Right renal pelvis (tissue), 4 donors: ENCODE results near the gene GJD3. TPM values are rescaled to one million over a fixed set of nuclear protein-coding genes. Genes with fewer than 3 reads are reported as not detected.
A peak's percentile ranks its signal among the peaks of the same experiment; 100 is the strongest.

ENCODE experiments used
- DNase-seq, 4 donors: peaks; one replicate each; pipeline ENCODE4 v3.0.0-alpha.2; 2013; ENCODE audit warnings: low read depth in 4 of 4, low spot score in 3 of 4, missing footprints in 1 of 4
- polyA plus RNA-seq, 4 donors: library from polyadenylated mRNA; unstranded; fragments of 120-200 nt; gene quantifications; one replicate each; pipeline ENCODE4 v1.2.1, GENCODE V29; 2013; ENCODE audit not compliant: insufficient read length in 4 of 4

The GJD3 gene
- polyA plus RNA-seq, 4 donors, result 0.14 to 0.18 TPM; not detected in 2

DNA sequence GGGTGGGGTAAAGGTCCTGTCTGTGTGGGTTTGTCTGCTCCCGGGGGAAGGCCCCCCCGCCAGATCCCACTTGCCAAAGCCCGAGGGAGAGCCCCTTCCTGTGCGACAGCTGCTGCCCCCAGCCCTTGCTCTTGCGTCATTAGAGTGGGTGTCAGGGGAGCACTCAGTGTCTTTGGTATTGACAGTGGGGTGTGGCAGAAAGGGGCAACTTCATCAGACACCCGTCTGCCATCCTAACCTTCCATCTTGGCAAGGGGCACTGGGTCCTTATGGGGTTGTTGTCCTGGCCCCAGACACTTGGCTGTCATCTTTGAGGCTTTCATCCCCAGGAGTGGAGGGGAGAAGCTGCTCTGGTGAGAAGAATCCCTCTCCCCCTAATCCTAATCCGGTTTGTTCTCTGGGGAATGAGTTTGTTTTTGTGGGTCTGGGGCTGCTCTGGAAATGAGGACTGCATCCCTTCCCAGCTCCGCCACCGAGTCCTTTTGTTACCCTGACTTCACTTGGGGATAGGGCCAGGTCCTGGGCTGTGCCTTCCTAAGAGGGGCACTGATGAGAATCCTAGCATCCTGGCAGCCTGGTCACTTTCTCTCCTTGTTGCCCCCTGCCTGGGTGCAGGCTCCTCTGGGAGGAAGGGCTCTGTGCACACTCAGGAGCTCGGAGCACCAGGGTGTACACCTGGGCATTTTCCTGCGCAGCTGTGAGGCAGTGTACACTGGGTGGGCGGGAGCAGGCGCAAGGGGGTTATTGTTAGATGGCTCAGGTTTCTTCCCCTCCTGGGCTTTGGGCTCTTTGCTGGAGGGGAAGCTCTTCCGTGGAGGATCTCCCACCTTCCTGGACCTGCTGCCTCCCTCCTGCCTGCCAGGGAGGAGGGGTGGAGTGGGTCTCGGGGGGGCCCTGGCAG, 21.1 kb downstream of the GJD3 start:
- DNase-seq, result no peak

DNA sequence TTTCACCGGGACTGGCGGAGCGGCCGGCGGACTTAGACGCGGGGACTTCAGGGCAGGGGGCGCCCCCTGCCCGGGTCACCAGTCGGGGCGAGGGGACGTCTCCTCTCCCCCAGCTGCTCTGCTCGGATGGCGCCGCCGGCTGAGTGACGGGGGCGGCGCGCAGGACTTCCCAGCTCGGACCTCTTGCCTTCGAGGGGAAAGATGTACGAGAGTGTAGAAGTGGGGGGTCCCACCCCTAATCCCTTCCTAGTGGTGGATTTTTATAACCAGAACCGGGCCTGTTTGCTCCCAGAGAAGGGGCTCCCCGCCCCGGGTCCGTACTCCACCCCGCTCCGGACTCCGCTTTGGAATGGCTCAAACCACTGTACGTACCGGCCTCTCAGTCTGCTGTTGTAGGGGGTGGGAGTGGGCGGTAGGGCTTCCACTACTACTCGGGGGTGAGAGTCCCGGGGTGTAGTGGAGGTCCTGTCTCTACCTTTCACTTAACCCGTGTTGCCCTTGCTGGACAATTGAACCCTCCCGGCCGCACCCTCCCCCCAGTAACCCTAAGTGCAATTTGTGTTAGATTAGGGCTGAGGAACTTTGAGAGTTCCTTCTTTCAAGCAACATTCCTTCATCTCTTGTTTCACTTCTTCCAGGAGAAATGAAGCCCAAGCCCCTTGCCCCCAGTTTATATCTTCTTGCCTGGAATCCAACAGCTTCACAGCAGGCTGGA, 21.9 kb downstream of the GJD3 start:
- DNase-seq, result no peak

DNA sequence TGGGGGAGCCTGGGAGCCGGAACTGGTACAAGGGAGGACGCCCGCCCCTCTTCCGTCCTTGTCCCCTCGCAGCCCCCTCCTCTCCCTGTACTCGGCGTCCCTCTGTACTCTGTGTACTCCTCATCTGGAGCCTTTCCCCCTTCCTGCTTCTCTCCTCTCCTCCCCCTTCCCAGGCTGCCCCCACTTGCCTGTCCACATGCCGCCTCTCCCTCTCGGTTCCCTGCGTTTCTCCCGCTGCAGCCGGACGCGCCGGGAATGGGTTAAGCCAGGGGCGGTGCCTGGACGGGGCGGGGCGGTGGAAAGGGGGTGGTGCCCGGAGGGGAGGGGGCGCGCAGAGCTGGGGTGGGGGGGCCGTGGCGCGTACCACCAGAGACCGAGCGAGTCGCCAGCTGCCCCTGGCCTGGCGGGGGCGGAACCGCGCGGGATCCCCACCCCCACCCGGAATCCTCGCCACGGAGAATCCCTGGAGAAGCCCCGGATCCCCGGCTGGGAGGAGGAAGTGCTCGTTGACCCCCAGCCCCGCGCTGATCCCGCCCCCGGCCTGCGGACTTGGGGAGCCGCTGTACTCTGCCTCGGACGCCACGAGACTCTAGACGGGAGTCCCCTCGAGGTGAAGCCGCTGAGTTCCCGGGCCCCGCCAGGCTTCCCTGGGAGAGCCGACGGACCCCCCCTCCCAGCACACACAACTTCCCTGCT, 22.6 kb downstream of the GJD3 start:
- DNase-seq, result peak in 1 of 4 donors; percentile 74

DNA sequence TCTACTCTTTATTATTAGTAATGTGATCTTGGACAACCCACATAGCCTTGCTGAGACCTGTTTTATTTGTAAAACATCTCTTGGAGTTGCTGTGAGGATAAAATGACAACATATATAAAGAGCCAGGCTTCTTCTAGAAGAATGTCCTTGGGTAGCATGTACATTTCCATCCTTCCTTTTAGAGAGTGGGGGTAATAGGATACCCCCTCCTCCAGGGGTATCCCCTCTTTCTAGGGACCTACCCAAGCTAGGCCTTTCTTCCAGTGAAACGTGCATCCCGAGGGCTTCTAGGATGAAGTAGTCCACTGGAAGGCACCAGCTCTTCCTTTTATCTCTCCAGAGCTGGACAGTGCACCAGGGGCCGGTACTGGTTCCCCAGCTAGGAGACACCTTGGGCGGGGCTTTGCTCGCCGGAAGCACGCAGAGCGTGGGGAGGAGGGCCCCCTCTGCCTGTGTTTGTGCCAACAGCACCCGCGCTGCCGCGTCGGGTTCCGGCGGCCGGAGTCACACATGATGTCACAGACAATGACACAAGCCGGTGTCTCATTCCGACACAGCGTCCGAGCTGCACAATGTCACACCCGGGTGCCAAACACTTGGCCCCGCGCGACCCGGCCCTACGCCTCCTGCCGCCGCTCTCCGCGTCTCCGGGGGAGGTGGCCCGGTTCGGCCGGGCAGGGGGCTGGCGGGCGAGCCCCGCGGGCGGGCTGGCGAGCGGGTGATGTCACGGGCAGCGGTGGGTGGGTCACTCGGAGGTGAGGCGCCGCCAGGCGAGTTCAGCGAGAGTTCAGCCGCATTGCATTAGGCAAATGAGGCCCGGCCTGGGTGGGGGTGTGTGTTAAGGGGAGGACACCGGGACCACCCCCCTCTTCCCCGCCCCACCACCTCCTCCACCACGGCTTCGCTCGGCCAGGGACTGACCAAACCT, 23.4 kb downstream of the GJD3 start:
- DNase-seq, result no peak

DNA sequence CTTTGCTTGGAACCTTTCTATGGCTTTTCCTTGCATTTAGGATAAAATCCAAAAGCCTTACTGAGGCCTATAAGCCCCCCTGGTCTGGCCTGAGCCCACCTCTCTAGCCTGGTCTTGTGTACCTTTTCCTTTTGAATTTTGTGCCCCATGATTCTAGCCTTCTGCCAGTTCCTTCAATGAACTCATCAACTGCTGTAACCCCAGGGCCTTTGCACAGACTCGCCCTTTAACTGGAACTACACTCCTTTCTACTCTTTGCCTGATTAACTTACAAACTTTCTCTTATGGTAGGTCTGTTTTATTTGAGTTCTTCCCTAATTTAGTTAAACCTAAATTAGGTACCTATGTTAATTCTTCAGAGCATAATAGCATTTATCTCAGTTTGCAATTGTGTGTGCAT, 24.2 kb downstream of the GJD3 start:
- no peak for DNase-seq

DNA sequence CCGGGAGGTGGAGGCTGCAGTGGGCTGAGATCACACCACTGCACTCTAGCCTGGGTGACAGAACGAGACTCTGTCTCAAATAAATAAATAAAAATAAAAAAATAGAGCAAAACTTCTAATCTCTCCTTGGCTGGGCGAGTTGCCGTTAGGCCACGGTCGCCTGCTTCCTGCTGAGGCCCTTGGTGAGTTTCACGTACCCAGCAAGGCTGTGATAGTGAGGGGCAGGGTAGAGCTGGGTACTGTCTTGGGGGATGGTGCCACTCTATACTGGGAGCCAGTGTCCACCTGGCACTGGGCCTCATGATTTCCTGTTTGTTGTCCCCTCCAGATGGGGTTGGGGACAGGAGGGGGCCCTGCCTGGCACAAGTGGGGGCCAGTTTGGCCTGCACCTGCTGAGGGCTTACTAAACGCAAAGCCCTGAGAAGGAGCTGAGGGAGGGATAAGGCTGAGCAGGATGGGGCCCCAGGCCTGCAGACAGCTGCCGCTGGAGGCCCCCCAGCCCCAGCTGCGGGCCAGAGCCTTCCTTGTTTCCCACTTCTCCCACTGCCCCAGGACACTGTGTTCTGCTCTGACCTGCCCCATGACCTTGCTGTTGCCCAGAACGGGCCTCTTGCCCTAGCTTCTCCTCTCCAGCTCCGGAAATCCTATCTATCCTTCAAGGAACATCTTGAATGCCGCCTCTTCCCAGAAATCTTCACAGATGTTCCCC, 25.4 kb downstream of the GJD3 start:
- no peak for DNase-seq

DNA sequence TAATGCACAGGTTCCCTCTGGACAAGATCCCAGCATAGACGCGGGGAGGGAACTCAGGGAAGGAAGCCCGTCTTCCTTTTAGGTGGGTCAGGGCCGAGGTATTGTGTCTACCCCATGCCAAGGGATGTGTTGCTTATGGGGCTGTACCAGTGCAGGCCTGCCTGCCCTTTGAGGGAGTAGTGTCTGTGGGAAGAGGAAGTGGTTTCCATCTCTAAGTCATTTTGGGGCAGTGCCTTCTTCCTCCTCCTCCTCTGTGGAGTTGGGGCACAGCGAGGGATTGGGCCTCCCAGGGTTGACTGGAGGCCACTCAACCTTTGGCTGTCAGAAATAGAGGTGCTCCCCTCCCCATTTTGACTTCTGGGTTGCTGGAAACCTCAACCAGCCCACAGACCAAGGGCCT, 26.5 kb downstream of the GJD3 start:
- DNase-seq, result no peak

DNA sequence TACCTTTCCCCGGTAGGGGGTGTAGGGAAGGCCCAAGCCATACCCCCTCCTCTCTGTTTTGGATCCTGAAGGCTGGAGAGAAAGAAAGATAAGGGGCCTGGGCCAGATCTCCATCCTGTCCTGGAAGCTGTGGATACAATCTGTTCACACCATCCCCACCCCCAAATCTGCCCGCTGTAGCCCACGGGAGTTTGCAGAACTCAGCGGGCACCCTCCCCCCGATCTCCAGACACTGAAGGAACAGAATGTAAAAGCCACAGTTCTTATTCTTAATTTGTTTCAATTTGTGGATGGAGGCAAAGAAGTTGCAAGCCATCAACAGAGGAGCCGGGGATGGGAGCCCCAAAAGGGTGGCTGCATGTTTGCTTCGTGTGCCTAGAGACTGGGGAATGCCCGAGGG, 27.2 kb downstream of the GJD3 start:
- no peak for DNase-seq

DNA sequence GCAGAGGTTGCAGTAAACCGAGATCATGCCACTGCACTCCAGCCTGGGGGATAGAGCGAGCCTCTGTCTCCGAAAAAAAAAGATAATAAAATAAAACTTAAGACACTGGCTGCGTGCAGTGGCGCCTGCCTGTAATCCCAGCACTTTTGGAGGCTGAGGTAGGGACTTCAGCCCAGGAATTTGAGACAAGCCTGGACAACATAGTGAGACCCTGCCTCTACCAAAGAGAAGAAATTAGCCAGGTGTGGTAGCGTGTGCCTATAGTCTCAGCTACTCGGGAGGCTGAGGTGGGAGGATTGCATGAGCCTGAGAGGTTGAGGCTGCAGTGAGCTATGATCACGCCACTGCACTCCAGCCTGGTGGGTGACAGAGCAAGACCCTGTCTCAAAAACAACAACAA, 28.9 kb downstream of the GJD3 start:
- DNase-seq, result no peak

DNA sequence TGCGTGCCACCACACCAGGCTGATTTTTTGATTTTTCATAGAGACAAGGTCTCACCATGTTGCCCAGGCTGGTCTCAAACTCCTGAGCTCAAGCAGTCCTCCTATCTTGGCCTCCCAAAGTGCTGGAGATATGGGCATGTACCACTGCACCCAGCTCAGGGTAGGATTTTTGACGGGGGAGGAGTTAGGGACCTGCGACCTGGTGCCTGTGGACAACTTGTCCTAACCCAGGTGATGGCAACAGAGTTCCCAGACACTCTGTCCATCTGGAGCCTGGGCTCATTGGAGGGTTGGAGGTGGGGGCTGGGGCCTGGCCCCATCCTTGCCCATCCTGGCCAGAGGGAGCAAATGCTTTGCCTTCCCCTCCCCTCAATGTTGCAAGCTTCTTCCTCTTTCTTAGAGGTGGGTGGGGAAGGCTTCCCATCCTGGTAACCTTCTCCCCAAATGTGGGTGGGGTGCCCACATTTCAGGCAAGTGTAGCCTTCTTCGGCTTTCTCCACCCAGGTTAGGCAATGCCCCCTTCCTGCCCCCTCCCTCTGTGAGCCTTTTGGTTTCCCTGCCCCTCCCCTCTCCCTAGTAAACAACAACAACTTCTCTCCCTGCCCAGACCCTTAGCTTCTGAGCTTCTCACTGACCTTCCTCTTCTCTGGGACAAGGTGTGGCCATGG, 30.6 kb downstream of the GJD3 start:
- no peak for DNase-seq

DNA sequence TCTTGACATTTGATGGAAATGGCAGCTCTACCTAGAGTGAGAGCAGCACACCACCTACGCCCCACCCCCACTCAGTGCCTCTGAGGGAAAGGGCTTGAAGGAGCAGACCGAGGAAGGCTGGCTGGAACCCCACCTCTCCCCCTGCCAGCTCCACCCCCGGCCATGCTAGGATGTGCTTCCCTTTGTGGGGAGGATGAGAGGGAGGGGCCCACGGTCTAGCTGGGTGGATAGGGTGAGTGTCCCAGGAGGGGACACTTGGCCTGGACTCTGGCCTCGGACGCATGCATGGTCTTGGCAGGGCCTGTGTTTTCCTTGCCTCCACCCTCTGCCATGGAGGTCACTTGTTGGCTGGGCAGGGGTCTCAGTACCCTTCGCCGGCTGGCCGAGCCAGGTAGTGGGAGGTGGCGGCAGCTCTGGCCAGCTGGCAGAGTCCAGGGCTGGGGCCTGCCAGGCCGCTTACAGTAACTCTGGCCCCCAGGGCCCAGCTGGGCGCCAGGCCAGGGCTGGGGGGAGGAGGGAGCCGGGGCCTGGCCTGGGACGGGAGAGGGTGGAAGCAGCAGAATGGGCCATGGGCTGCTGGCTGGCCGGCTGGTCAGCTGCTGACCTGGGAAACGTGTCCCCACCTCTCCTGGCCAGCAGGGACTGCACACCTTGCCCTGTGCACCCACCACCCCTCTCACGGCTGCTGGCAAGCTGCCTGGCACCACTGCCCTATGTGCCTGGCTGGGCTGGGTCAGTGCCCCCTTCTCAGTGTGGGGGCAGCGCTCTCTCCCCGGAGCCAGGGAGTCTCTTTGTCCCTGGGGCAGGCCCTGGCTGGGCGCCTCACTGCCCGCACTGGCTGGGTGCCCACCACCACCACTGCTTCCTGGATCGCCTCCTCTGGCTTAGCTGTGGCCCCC, 32.5 kb downstream of the GJD3 start:
- DNase-seq, result no peak

DNA sequence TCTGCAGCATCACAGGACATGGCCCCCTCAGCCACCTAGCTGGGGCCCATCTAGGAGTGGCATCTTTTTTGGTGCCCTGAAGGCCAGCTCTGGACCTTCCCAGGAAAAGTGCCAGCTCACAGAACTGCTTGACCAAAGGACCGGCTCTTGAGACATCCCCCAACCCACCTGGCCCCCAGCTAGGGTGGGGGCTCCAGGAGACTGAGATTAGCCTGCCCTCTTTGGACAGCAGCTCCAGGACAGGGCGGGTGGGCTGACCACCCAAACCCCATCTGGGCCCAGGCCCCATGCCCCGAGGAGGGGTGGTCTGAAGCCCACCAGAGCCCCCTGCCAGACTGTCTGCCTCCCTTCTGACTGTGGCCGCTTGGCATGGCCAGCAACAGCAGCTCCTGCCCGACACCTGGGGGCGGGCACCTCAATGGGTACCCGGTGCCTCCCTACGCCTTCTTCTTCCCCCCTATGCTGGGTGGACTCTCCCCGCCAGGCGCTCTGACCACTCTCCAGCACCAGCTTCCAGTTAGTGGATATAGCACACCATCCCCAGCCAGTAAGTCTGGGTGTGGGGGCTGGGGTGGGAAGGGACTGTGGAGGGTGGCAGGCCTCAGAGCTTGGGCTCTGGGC, 33.6 kb downstream of the GJD3 start:
- DNase-seq, result no peak

DNA sequence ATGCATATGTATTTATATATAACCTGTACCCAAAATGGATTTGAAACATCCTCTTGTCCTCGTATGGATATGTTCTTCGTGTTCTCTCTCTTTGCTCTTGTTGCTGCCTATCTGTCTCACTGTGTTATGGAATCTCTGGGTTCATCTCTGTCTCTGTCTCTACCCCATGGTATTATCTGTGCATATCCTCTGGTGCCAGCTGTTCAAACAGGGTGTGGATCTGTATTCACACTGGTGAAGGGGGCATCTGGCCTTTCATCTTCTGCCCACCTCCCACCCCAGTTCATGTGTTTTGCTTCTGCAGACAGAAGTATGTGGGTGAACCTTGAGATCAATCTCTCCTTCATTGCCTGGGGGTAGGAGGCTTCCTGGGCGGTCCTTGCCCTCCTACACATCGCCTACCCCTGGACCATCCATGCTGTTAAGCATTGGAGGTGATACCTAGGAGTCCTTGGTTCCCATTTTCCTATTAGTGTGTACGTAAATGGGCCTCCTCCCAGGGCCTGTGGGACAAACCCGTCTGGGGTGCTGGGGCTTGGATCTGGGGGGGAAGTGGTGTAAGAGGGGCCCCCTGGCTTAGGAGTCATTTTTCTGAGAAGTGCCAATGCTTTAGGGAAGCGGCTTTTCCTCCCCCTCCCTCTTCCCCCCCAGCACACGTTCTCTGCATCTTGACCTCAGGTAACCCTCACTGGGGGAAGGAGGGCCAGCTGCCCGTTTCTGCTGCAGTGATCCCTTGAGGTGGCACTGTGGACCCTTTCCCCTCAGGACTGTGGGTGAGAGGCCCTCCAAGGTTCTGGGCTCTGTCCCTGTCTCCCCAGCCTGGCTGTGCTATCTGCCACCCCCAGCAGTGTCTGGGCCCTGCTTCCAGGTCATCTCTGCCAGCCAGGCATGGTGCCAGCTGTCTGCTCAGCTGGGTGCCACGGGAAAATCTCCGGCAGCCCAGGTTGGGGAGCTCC, 34.4 kb downstream of the GJD3 start:
- no peak for DNase-seq

DNA sequence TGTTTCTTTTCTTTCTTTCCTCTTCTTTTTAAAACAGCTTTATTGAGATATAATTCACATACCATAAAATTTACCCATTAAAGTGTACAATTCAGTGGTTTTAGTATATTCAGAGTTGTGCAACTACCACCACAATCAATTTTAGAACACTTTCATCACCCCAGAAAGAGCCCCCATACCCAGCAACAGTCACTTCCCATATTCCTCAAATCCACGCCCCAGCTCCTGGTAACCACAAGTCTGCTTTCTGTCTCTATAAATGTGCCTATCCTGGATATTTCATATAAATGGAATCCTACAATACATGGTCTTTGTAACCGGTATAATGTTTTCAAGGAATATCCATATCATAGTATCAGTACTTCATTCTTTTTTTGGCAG, 36.2 kb downstream of the GJD3 start:
- no peak for DNase-seq

DNA sequence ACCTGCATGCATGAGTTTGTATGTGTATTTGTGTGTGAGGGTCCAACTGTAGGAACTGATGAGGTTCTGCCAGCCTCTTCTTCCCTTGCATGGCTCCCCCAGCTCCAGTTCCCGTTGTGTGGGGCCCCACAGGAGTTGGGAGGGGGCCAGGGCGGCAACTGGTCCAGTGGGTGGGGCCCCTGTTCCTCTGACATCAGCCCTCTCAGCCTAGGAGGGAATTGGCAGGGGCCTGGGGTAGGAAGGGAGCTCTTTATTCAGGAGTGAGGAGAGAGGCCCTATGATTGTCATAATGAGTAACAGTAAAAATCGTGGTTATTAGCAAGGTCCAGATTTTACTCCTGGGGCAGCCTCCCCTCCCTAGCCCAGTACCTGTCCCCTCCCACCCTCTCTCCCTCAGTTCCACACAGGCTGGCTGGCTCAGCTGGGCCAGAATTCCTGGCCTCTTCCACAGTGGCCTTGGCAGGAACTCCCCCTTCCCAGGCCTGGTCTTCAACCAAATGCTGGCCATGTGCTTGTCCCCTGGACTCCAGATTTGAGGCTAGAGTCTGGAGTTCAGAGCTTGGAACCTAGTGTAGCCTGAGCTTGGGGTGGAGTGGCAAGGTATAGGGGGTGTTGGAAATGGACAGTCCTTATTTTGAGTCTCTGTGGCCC, 36.7 kb downstream of the GJD3 start:
- no peak for DNase-seq

DNA sequence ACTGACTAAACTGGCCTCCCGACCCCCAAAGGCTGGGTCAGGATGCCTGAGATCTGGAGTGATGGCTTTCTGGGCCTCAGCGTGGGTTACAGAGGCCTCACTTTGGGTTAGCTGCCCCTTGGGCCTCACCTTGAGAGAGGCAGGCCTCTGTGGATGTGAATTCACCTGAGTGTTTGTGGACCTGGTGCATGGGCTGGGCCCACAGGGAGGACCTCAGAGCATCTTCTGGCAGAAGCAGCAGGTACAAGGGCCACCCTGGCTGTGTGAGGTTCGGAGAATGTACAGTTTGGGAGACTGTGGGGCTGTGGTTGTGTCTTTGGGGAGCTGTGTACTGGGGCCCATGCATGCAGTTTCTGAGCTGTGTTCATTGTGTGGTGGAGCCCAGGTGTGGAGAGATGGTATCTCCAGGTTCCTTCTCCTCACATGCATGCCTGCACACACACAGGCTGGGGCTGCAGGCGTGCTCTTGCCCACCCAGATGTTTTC, 37.2 kb downstream of the GJD3 start:
- no peak for DNase-seq
